HepG2 (cell line): Measurements from ENCODE around the gene ZNF320. TPM values are rescaled to one million over a fixed set of nuclear protein-coding genes. Genes with fewer than 3 reads are reported as not detected.
"Not testable (repeated sequence)": the region's sequence is repeated elsewhere in the genome, so short reads cannot be mapped to it uniquely, and the experiment has no call there.

Experiments used
- ATAC-seq: fragments of 200-7000 bp; cut with Tn5 transposase; 3 replicates; pipeline ENCODE4 v1.9.1; 2020; ENCODE audit warnings: mild to moderate bottlenecking, moderate library complexity
- BruUV-seq: library from RNA; stranded (reverse); fragments of 400-500 nt; replicated peaks from 2 replicates; lab custom pipeline; 2021; lab: Mats Ljungman, UMichigan
- CTCF ChIA-PET: fragments of 300-600 bp; formaldehyde crosslinking; extraction: SDS; loops from one replicate; lab custom pipeline; 2021; ENCODE audit warnings: low total read pairs, inconsistent platforms, low intra/inter-chr PET ratio; lab: Yijun Ruan, JAX
- POLR2A ChIA-PET: fragments of 350-600 bp; sonication (Branson Sonifier 250); formaldehyde crosslinking; loops from one replicate; lab custom pipeline; 2020; ENCODE audit warnings: antibody characterized with exemption, inconsistent platforms; lab: Yijun Ruan, JAX
- DNase-seq: peaks from one replicate; pipeline ENCODE4 v3.0.0-alpha.2; 2015; ENCODE audit warnings: low spot score
- FAIRE-seq: peaks from 3 replicates; lab custom pipeline; 2011; peaks lifted over from hg19 to GRCh38; lab: Jason Lieb, UNC
- H2AFZ ChIP-seq: one replicate; pipeline ENCODE4 v1.6.1; 2011; ENCODE audit warnings: low read length, inconsistent platforms
- H3K27ac ChIP-seq: fragments of 300-600 bp; 3 replicates; pipeline ENCODE4 v1.8.0; 2011; ENCODE audit warnings: mixed run types, mild to moderate bottlenecking, mixed read lengths, low read length, inconsistent platforms; ENCODE audit not compliant: insufficient read depth; ENCODE audit errors: extremely low read length
- H3K27me3 ChIP-seq, 2 experiments: fragments of 200-600 bp in 1 of 2; 2 replicates in 1 of 2; 3 replicates in 1 of 2; pipeline versions ENCODE4 v1.6.0 to v1.8.0; 2011; ENCODE audit warnings: low read length in 2 of 2, mild to moderate bottlenecking in 2 of 2, moderate library complexity in 2 of 2, inconsistent platforms in 1 of 2; ENCODE audit not compliant: insufficient read depth in 2 of 2, control insufficient read depth in 1 of 2
- H3K36me3 ChIP-seq, 2 experiments: fragments of 200-600 bp in 1 of 2; replicated peaks in 1 of 2; 2 replicates in 1 of 2; 3 replicates in 1 of 2; pipeline versions ENCODE4 v1.5.1 to v1.8.0; 2011; ENCODE audit warnings: low read length in 2 of 2, inconsistent platforms in 1 of 2; ENCODE audit not compliant: insufficient read depth in 2 of 2, control insufficient read depth in 1 of 2
- H3K4me1 ChIP-seq: 2 replicates; pipeline ENCODE4 v1.5.1; 2012; ENCODE audit warnings: low read length, inconsistent platforms; ENCODE audit not compliant: insufficient read depth
- H3K4me2 ChIP-seq: 2 replicates; pipeline ENCODE4 v1.6.0; 2011; ENCODE audit warnings: low read depth, low read length, inconsistent platforms
- H3K4me3 ChIP-seq, 3 experiments: fragments of 200-600 bp in 1 of 3; sonication (generic), shearing (Covaris generic) in 1 of 3; replicated peaks in 1 of 3; 2 replicates each; pipeline ENCODE4 v1.5.1; 2011 to 2016; ENCODE audit warnings: low read length in 3 of 3, inconsistent platforms in 2 of 3, low read depth in 2 of 3, mild to moderate bottlenecking in 2 of 3, control low read depth in 1 of 3, mixed read lengths in 1 of 3; ENCODE audit not compliant: insufficient read depth in 1 of 3
- H3K79me2 ChIP-seq: one replicate; pipeline ENCODE4 v1.6.1; 2011; ENCODE audit warnings: low read length, inconsistent platforms; ENCODE audit not compliant: insufficient read depth
- H3K9ac ChIP-seq: 2 replicates; pipeline ENCODE4 v1.6.0; 2011; ENCODE audit warnings: mild to moderate bottlenecking, low read depth, low read length, inconsistent platforms; ENCODE audit not compliant: insufficient read depth
- H3K9me3 ChIP-seq: 2 replicates; pipeline ENCODE4 v1.5.1; 2012; ENCODE audit warnings: mild to moderate bottlenecking, low read length
- H4K20me1 ChIP-seq: 2 replicates; pipeline ENCODE4 v1.6.0; 2011; ENCODE audit warnings: inconsistent platforms, mild to moderate bottlenecking, low read length, moderate library complexity; ENCODE audit not compliant: insufficient read depth
- TEAD3 ChIP-seq: optimal IDR thresholded peaks from 2 replicates; pipeline ENCODE3; 2016; ENCODE audit warnings: borderline replicate concordance
- ZBTB38 ChIP-seq: sonication (generic); formaldehyde crosslinking; IDR thresholded peaks from 2 replicates; pipeline ENCODE4 v1.5.1; 2020; ENCODE audit warnings: mild to moderate bottlenecking, missing genetic modification reagents
- ZNF12 ChIP-seq: sonication (generic); formaldehyde crosslinking; IDR thresholded peaks from 2 replicates; pipeline ENCODE4 v1.5.0; 2020; ENCODE audit warnings: missing genetic modification reagents
- ZNF687 ChIP-seq: sonication (generic); formaldehyde crosslinking; IDR thresholded peaks from 2 replicates; pipeline ENCODE4 v1.5.1; 2020; ENCODE audit warnings: mild to moderate bottlenecking, missing genetic modification reagents, moderate library complexity
- WGBS: methylation state at CpG from one replicate; pipeline ENCODE4 v1.1.6; 2017; ENCODE audit warnings: low lambda C conversion rate; 5-methylcytosine and 5-hydroxymethylcytosine counted together
- in situ Hi-C: cut with HindIII; loops from 2 replicates; pipeline ENCODE4 v1.10.0; 2017; ENCODE audit warnings: low pct_unique_long_range_greater_than_20kb; ENCODE audit not compliant: extremely low pct_ligation_motif_present
- intact Hi-C: fragments of 100-400 bp; cut with micrococcal nuclease; formaldehyde crosslinking; loops from one replicate; pipeline ENCODE4 v1.10.0; 2022; ENCODE audit not compliant: unreplicated experiment
- polyA plus RNA-seq, 8 experiments: library from polyadenylated mRNA; depleted of rRNA in 3 of 8; stranded (reverse) in 7 of 8; unstranded in 1 of 8; fragments of >200 nt; fragmentation: Illumina TruSeq in 4 of 8; extraction: Trizol in 4 of 8; gene quantifications; 2 replicates each; pipeline versions ENCODE4 v1.2.1 to v1.2.3, GENCODE V29; 2011 to 2016; ENCODE audit warnings: low read depth in 4 of 8, missing spikeins in 1 of 8, mixed read lengths in 1 of 8; ENCODE audit not compliant: insufficient read depth in 1 of 8
- total RNA-seq, 5 experiments: library from RNA; depleted of rRNA; stranded (reverse); fragments of >200 nt; fragmentation: Illumina TruSeq; extraction: Trizol; gene quantifications; 2 replicates each; pipeline ENCODE4 v1.2.3, GENCODE V29; 2016; ENCODE audit warnings: low read depth in 1 of 5

Gene ZNF320
- total and polyA plus RNA-seq, 2 of the 13 experiments (the other 11 are each of a cell fraction or from before 2014, with no cell fraction given) = 0.49 TPM; not detected in 1

DNA sequence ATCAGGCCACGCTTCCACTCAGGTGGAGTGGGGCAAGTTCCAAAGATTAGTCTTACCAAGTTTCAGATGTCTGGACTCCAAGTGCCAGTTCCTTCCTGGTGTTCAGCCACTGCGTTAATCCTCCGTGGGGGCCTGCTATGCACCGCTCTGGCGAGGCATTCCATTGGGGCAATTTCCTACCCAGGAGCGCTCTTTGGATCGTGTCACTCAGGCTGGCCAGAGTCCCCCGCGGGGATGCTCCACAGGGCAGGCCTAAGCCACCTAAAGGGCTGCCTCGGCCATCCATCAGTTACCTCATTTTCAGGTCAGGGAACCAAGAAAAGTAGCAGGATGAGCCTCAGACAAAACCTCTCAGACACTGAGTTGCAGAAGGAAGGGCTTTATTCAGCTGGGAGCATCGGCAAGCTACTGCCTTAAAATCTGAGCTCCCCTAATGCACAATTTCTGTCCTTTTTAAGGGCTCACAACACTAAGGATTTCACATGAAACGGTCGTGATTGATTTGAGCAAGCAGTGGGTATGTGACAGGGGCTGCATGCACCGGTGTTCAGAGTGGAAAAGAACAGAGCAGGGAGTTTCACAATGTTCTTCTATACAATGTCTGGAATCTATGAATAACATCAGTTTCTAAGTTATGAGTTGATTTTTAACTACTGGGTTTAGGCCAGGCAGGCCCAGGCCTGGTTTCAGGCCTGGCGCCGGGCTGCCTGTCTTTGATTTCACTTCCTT, 6.8 kb upstream of the ZNF320 start:
- BruUV-seq, H3K9ac ChIP-seq, FAIRE-seq, POLR2A ChIA-PET, H4K20me1 ChIP-seq, H3K9me3 ChIP-seq, H3K79me2 ChIP-seq, in situ Hi-C loops, H3K4me1 ChIP-seq, H3K4me3 ChIP-seq, intact Hi-C loops, H3K27me3 ChIP-seq, H2AFZ ChIP-seq, CTCF ChIA-PET, DNase-seq: not testable (repeated sequence)
- TF ChIP-seq ZBTB38 (peak; percentile 58; the same call in 1 of the 2 replicates), TEAD3 (CRISPR knock-in tag) (peak; percentile 8), ZNF12 (CRISPR knock-in tag) (0 out of 2 replicates have a peak, but pooled peaks have one; percentile 21), ZNF687 (CRISPR knock-in tag) (peak; percentile 59)
- ATAC-seq = peak; percentile 60
- WGBS = 77% methylated on average over 16 of the region's 16 CpGs
- Histone ChIP-seq H3K36me3 (peaks cover 4 to 14% of the 10 kb centered on the region in 2 experiments; a peak in 2 of 5 replicates), H3K27ac (peak overlapping the region; percentile 36), H3K4me2 (peak overlapping the region; percentile 10; the same call in 1 of the 2 replicates)
